NCI-H1436 treated with DMSO at 0.1 percent for 48 hours (cell line): Measurements from ENCODE around the gene ECPAS.
"Not testable (repeated sequence)": the region's sequence is repeated elsewhere in the genome, so short reads cannot be mapped to it uniquely, and the experiment has no call there.

Experiments
- DNase-seq: peaks from one replicate; lab custom pipeline; 2025; lab: John Stamatoyannopoulos, UW

The ECPAS gene

GRCh38 chr9:111411266-111411665, 72.9 kb downstream of the ECPAS start:
- no peak for DNase-seq

- no peak for DNase-seq
Observed at GRCh38 chr9:111407813-111408212, 76.4 kb downstream of the ECPAS start.

GRCh38 chr9:111405701-111406100, 78.5 kb downstream of the ECPAS start:
- DNase-seq = no peak

GRCh38 chr9:111401486-111401885, 82.7 kb downstream of the ECPAS start:
- not testable (repeated sequence) for DNase-seq

- no peak for DNase-seq
Observed at GRCh38 chr9:111400564-111400898, 83.7 kb downstream of the ECPAS start.

GRCh38 chr9:111399772-111400563, 84.2 kb downstream of the ECPAS start:
- no peak for DNase-seq

- DNase-seq = no peak
Observed at GRCh38 chr9:111399211-111399739, 84.9 kb downstream of the ECPAS start.

- DNase-seq = no peak
Observed at GRCh38 chr9:111393971-111394370, 90.2 kb downstream of the ECPAS start.

GRCh38 chr9:111389406-111389805, 94.8 kb downstream of the ECPAS start:
- no peak for DNase-seq

GRCh38 chr9:111386386-111386785, 97.8 kb downstream of the ECPAS start:
- no peak for DNase-seq

- DNase-seq = no peak
Observed at GRCh38 chr9:111381006-111381405, 103.2 kb downstream of the ECPAS start.

GRCh38 chr9:111375817-111376564, 108.2 kb downstream of the ECPAS start:
- no peak for DNase-seq

GRCh38 chr9:111375062-111375461, 109.1 kb downstream of the ECPAS start:
- DNase-seq = no peak

- no peak for DNase-seq
Observed at GRCh38 chr9:111372297-111372696, 111.9 kb downstream of the ECPAS start.

GRCh38 chr9:111366978-111367377, 117.2 kb downstream of the ECPAS start:
- DNase-seq = no peak

GRCh38 chr9:111362526-111362925, 121.7 kb downstream of the ECPAS start:
- no peak for DNase-seq

- no peak for DNase-seq
Observed at GRCh38 chr9:111360881-111361280, 123.3 kb downstream of the ECPAS start.

- DNase-seq = no peak
Observed at GRCh38 chr9:111356481-111357244, 127.5 kb downstream of the ECPAS start.

- DNase-seq = no peak
Observed at GRCh38 chr9:111352545-111352944, 131.6 kb downstream of the ECPAS start.

GRCh38 chr9:111350556-111350955, 133.6 kb downstream of the ECPAS start:
- DNase-seq = no peak

- DNase-seq = no peak
Observed at GRCh38 chr9:111349766-111350165, 134.4 kb downstream of the ECPAS start.

GRCh38 chr9:111348821-111349271, 135.3 kb downstream of the ECPAS start:
- no peak for DNase-seq
